ENCODE data around the gene SAMM50. TPM values are rescaled to one million over a fixed set of nuclear protein-coding genes. Genes with fewer than 3 reads are reported as not detected.

SAMM50 gene
- total and polyA plus RNA-seq, 2 experiments from 2014 or later = 58.6 to 60.3 TPM

- no peak for TF ChIP-seq EZH2 (IDR thresholded peaks at IDR 0.05; ENCODE audit: low read depth, unreplicated experiment)
Observed at GRCh38 chr22:44023404-44024287, 68.4 kb downstream of the SAMM50 start (continued).

- H3K9me3 Mint-ChIP-seq = no peaks in the 10 kb centered on the region
- no peak within 1 kb of the TSS for H3K27ac ChIP-seq (ENCODE audit: low read depth)
- no peaks in the 10 kb centered on the region for H3K36me3 ChIP-seq (ENCODE audit: insufficient read depth)
- H3K4me1 Mint-ChIP-seq = peaks cover 18% of the 10 kb centered on the region
- no peaks in the 10 kb centered on the region for H3K9me2 ChIP-seq (ENCODE audit: insufficient read depth)
- H4K20me1 ChIP-seq (replicated peaks; ENCODE audit: insufficient read depth) = no peaks in the 10 kb centered on the region
- H2AFZ ChIP-seq = peak within 1 kb of the TSS; percentile 99
- no peaks in the 10 kb centered on the region for H3F3A ChIP-seq (replicated peaks; ENCODE audit: low read depth)
- ATAC-seq (peak; percentile 49), DNase-seq (ENCODE audit: low spot score) (peak; percentile 42)
- no peak within 1 kb of the TSS for H3K27ac Mint-ChIP-seq
- H3K27me3 ChIP-seq (ENCODE audit: insufficient read depth) = peaks cover 5% of the 10 kb centered on the region; the same call in 1 of the 2 replicates
- H3K4me3 Mint-ChIP-seq = peak within 1 kb of the TSS; percentile 77
- peaks cover 18% of the 10 kb centered on the region; the same call in 1 of the 2 replicates for H3K4me1 ChIP-seq (ENCODE audit: insufficient read depth)
- H3K27me3 Mint-ChIP-seq (ENCODE audit: insufficient read depth, low read depth, poor library complexity) = peaks cover 21% of the 10 kb centered on the region
- H3K36me3 Mint-ChIP-seq (ENCODE audit: low read depth) = no peaks in the 10 kb centered on the region
- peak within 1 kb of the TSS; percentile 88 for H3K4me2 ChIP-seq
- peaks cover 8% of the 10 kb centered on the region; the same call in 1 of the 2 replicates for H3K79me2 ChIP-seq (replicated peaks; ENCODE audit: insufficient read depth)
- peak within 1 kb of the TSS; percentile 64 for H3K4me3 ChIP-seq
- TF ChIP-seq NANOG (IDR thresholded peaks at IDR 0.05; ENCODE audit: borderline replicate concordance) = no peak
- no peak for TF ChIP-seq ZNF331 (CRISPR knock-in tag; IDR thresholded peaks at IDR 0.05; ENCODE audit: low read depth)
- TF ChIP-seq ZNF114 (CRISPR knock-in tag; IDR thresholded peaks at IDR 0.05) = no peak
- TF ChIP-seq POLR2AphosphoS5 (IDR thresholded peaks at IDR 0.05; ENCODE audit: low read depth) = no peak
- TF ChIP-seq ETS1 (IDR thresholded peaks at IDR 0.05) = no peak
- no peak for TF ChIP-seq EZH2phosphoT487 (IDR thresholded peaks at IDR 0.05; ENCODE audit: unreplicated experiment)
- TF ChIP-seq JUNB (IDR thresholded peaks at IDR 0.05; ENCODE audit: unreplicated experiment) = no peak
- no peak for TF ChIP-seq ZNF462 (CRISPR knock-in tag; IDR thresholded peaks at IDR 0.05)
- TF ChIP-seq CREB1 (CRISPR knock-in tag; IDR thresholded peaks at IDR 0.05; ENCODE audit: low read depth) = no peak
- TF ChIP-seq EZH2 (IDR thresholded peaks at IDR 0.05; ENCODE audit: low read depth, unreplicated experiment) = no peak
- no peak for TF ChIP-seq CTCF (conservative IDR thresholded peaks at IDR 0.05; ENCODE audit: low read depth in 2 of 2)
- TF ChIP-seq STAT1 (IDR thresholded peaks at IDR 0.05; ENCODE audit: unreplicated experiment) = no peak
Observed at GRCh38 chr22:44024288-44024921, 69.2 kb downstream of the SAMM50 start, which contains the start of gene PARVB. Gene PARVB (plus strand): TSS chr22:44024302. CDS start chr22:44024340, 38 bp downstream.
